Stomach smooth muscle (tissue), 2 donors: ENCODE measurements around the gene DAAM1.
A peak's percentile ranks its signal among the peaks of the same experiment; 100 is the strongest.

ENCODE experiments used
- H3K27ac ChIP-seq: one replicate; pipeline ENCODE4 v1.7.0; 2013; ENCODE audit warnings: mild to moderate bottlenecking, low read length, inconsistent platforms
- H3K27me3 ChIP-seq, 2 donors: one replicate each; pipeline ENCODE4 v1.7.0; 2013; ENCODE audit warnings: low read length in 2 of 2; ENCODE audit not compliant: insufficient read depth in 2 of 2, control insufficient read depth in 1 of 2
- H3K36me3 ChIP-seq, 2 donors: one replicate each; pipeline ENCODE4 v1.7.0; 2013; ENCODE audit warnings: low read length in 2 of 2; ENCODE audit not compliant: control insufficient read depth in 2 of 2, insufficient read depth in 2 of 2
- H3K4me1 ChIP-seq: one replicate; pipeline ENCODE4 v1.7.0; 2013; ENCODE audit warnings: low read length; ENCODE audit not compliant: control insufficient read depth, insufficient read depth
- H3K4me3 ChIP-seq, 2 donors: one replicate each; pipeline ENCODE4 v1.7.0; 2013; ENCODE audit warnings: low read length in 2 of 2
- H3K9ac ChIP-seq, 2 donors: one replicate each; pipeline ENCODE4 v1.7.0; 2013; ENCODE audit warnings: low read length in 2 of 2, mild to moderate bottlenecking in 1 of 2
- H3K9me3 ChIP-seq, 2 donors: one replicate each; pipeline ENCODE4 v1.7.0; 2013; ENCODE audit warnings: low read length in 2 of 2; ENCODE audit not compliant: control insufficient read depth in 2 of 2
- donor health status: healthy.
- donor health status: Pancreatic carcinoma.

Gene DAAM1

GRCh38 chr14:59320763-59321625 lies 132.5 kb downstream of the DAAM1 start:
- peaks cover 7 to 13% of the 10 kb centered on the region in 2 donors for H3K36me3 ChIP-seq
- peak overlapping the region in 1 of 2 donors; percentile 5 for H3K9ac ChIP-seq
- H3K4me1 ChIP-seq = peaks cover 23% of the 10 kb centered on the region
- peak overlapping the region in 1 of 2 donors; percentile 8 for H3K4me3 ChIP-seq
- H3K27me3 ChIP-seq = no peaks in the 10 kb centered on the region
- H3K9me3 ChIP-seq = no peaks in the 10 kb centered on the region
- H3K27ac ChIP-seq = peak overlapping the region; percentile 26

GRCh38 chr14:59321626-59321949 lies 133.1 kb downstream of the DAAM1 start:
- H3K4me3 ChIP-seq = no peak overlapping the region
- H3K9ac ChIP-seq = no peak overlapping the region
- H3K36me3 ChIP-seq = peaks cover 10 to 17% of the 10 kb centered on the region in 2 donors
- H3K27me3 ChIP-seq = no peaks in the 10 kb centered on the region
- no peaks in the 10 kb centered on the region for H3K9me3 ChIP-seq
- peak overlapping the region; percentile 26 for H3K27ac ChIP-seq
- peaks cover 23% of the 10 kb centered on the region for H3K4me1 ChIP-seq

GRCh38 chr14:59325906-59326305 lies 137.4 kb downstream of the DAAM1 start:
- Histone ChIP-seq H3K4me1 (peaks cover 3% of the 10 kb centered on the region), H3K36me3 (peaks cover 18 to 31% of the 10 kb centered on the region in 2 donors), H3K27me3 (no peaks in the 10 kb centered on the region), H3K4me3 (no peak overlapping the region), H3K27ac (no peak overlapping the region), H3K9me3 (no peaks in the 10 kb centered on the region), H3K9ac (no peak overlapping the region)

- Histone ChIP-seq H3K4me3 (no peak overlapping the region), H3K9ac (no peak overlapping the region), H3K4me1 (peaks cover 12% of the 10 kb centered on the region), H3K9me3 (no peaks in the 10 kb centered on the region), H3K27ac (no peak overlapping the region), H3K27me3 (no peaks in the 10 kb centered on the region), H3K36me3 (peaks cover 23 to 33% of the 10 kb centered on the region in 2 donors)
These were observed 140.0 kb downstream of the DAAM1 start for GRCh38 chr14:59328454-59328853.

GRCh38 chr14:59330455-59330854 lies 142.0 kb downstream of the DAAM1 start:
- Histone ChIP-seq H3K4me1 (peaks cover 15% of the 10 kb centered on the region), H3K9me3 (no peaks in the 10 kb centered on the region), H3K27me3 (no peaks in the 10 kb centered on the region), H3K9ac (no peak overlapping the region), H3K4me3 (no peak overlapping the region), H3K27ac (peak overlapping the region; percentile 37), H3K36me3 (peaks cover 23 to 33% of the 10 kb centered on the region in 2 donors)

- Histone ChIP-seq H3K4me1 (peaks cover 15% of the 10 kb centered on the region), H3K9ac (no peak overlapping the region), H3K27me3 (no peaks in the 10 kb centered on the region), H3K9me3 (no peaks in the 10 kb centered on the region), H3K27ac (peak overlapping the region; percentile 12), H3K4me3 (no peak overlapping the region), H3K36me3 (peaks cover 18 to 27% of the 10 kb centered on the region in 2 donors)
These were observed 142.8 kb downstream of the DAAM1 start for GRCh38 chr14:59331217-59331616.

DNA sequence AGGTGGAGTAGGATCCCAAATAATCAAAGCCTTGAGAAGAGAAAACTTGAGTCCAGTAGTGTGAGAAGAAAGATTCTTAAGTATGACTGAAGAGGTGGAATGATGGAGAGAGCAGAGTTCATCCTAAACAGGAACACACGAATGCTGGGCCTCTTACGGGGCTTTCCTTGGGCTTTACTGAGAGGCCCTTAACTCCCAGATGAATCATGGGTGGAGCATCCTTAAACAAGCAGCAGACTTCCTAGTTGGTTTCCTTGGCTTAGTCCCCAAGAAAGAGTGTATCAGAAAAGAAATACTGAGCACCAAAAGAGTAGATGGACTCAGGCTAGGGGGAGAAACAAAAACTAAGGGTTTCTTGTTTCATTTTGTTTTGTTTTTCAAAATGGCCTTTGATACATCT lies 144.3 kb downstream of the DAAM1 start:
- H3K9me3 ChIP-seq = no peaks in the 10 kb centered on the region
- H3K9ac ChIP-seq = no peak overlapping the region
- peaks cover 14 to 21% of the 10 kb centered on the region in 2 donors for H3K36me3 ChIP-seq
- peaks cover 25% of the 10 kb centered on the region for H3K4me1 ChIP-seq
- H3K27ac ChIP-seq = peak overlapping the region; percentile 79
- peak overlapping the region in 1 of 2 donors; percentile 9 for H3K4me3 ChIP-seq
- no peaks in the 10 kb centered on the region for H3K27me3 ChIP-seq

DNA sequence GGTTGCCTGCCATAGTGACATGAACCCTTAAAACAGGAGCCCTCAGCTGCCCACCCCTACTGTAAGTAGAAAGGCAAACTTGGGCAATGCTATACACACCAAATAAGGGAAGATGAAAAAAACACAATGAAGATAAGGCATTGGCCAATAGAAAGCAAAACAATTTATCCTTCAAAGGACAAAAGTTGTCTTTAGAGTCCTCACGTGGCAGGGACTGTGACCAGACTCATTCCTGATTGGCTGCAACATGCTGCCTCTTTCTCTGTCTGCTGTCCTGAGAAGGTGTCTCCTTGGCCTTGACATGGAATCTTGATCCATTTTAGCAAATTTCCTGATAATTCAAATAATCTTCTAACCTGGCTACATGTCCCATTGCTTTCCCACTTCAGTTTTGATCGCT lies 144.8 kb downstream of the DAAM1 start:
- Histone ChIP-seq H3K4me3 (peak overlapping the region; percentile 9 to 15), H3K9me3 (no peaks in the 10 kb centered on the region), H3K36me3 (peaks cover 14 to 17% of the 10 kb centered on the region in 2 donors), H3K27me3 (no peaks in the 10 kb centered on the region), H3K4me1 (peaks cover 30% of the 10 kb centered on the region), H3K9ac (peak overlapping the region in 1 of 2 donors; percentile 0), H3K27ac (peak overlapping the region; percentile 79)

DNA sequence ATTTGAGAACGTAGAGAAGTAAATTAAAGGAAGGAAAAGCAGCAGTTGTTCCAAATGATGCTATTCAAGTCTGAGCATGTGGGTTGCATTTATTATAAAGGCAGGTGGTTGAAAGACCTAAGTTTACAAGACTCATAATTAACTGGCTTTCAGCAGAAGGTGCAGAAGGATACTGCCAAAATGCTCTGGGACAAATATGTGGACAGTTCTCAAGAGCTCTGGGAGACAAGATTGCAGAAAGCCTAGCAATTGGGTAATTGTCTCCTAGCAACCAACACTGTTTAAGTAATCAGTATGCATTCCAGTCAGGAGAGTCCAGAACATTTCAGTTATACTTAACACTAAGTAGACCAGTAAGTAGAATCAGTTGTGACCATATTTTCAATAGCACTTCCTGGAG lies 145.2 kb downstream of the DAAM1 start:
- no peaks in the 10 kb centered on the region for H3K9me3 ChIP-seq
- H3K27me3 ChIP-seq = no peaks in the 10 kb centered on the region
- peak overlapping the region; percentile 79 for H3K27ac ChIP-seq
- H3K4me3 ChIP-seq = peak overlapping the region; percentile 9 to 15
- peaks cover 10 to 15% of the 10 kb centered on the region in 2 donors for H3K36me3 ChIP-seq
- peak overlapping the region in 1 of 2 donors; percentile 0 for H3K9ac ChIP-seq
- peaks cover 30% of the 10 kb centered on the region for H3K4me1 ChIP-seq

DNA sequence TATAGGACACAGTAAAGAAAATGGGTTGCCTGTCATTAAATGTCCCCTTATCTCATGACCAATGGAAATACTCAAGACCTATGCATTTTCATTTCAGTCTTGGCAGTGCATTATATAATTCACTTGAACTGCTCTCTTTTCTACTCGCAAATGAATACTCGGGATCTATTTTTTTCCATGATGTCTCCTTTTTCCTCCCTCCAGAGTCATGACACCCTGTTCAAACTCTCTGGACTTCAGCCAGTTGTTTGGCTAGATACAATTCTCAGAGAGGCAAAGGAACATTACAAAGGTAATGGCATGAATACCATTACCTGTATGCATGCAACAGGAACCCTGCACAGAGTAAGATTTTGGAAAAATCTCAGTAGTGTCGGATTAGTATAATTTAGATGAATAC lies 145.8 kb downstream of the DAAM1 start:
- Histone ChIP-seq H3K27ac (peak overlapping the region; percentile 79), H3K36me3 (peaks cover 10 to 15% of the 10 kb centered on the region in 2 donors), H3K9ac (no peak overlapping the region), H3K4me1 (peaks cover 30% of the 10 kb centered on the region), H3K9me3 (no peaks in the 10 kb centered on the region), H3K27me3 (no peaks in the 10 kb centered on the region), H3K4me3 (no peak overlapping the region)

DNA sequence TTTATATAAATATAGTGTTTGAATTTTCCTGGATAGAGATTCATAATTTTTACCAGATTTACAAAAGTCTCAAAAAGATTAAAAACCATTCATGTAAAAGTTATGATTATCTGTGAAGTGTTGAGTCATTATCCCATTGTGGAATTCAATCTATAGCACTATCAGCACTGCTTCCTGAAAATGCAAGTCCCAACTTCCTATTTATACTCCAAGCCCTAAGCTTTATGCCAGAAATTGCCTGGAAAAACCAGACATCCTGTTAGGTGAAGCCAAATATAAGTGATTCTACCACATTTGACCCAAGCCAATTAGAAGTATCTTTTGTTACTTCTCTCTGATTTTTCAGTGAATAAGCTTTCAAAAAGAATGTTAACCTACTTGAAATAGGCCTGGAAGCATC lies 147.6 kb downstream of the DAAM1 start:
- peaks cover 39% of the 10 kb centered on the region for H3K4me1 ChIP-seq

More for the DNA sequence above, 147.6 kb downstream of the DAAM1 start:
- no peak overlapping the region for H3K27ac ChIP-seq
- H3K27me3 ChIP-seq = no peaks in the 10 kb centered on the region
- peaks cover 7 to 15% of the 10 kb centered on the region in 2 donors for H3K36me3 ChIP-seq
- H3K9me3 ChIP-seq = no peaks in the 10 kb centered on the region
- H3K9ac ChIP-seq = peak overlapping the region in 1 of 2 donors; percentile 2
- H3K4me3 ChIP-seq = no peak overlapping the region
